GM11168 (cell line): Measurements from ENCODE around the gene CENPF.
"Not testable (repeated sequence)": the region's sequence is repeated elsewhere in the genome, so short reads cannot be mapped to it uniquely, and the experiment has no call there.

Experiments used
- in situ Hi-C: fragments of 300-500 bp; cut with MboI; formaldehyde crosslinking; loops from one replicate; pipeline ENCODE4 v1.12.0; 2022; ENCODE audit warnings: low sequenced_read_pairs; ENCODE audit not compliant: unreplicated experiment

The CENPF gene

GRCh38 chr1:214583824-214584554 lies 19.0 kb upstream of the CENPF start:
- in situ Hi-C loops = loop anchor here (25.0 kb wide), 1 partner anchor 247 kb away; no protein-coding TSS in a partner anchor

GRCh38 chr1:214584805-214585766 lies 17.9 kb upstream of the CENPF start:
- in situ Hi-C loops = loop anchor here (25.0 kb wide), 1 partner anchor 248 kb away; no protein-coding TSS in a partner anchor

GRCh38 chr1:214586621-214587020 lies 16.4 kb upstream of the CENPF start:
- in situ Hi-C loops = loop anchor here (25.0 kb wide), 1 partner anchor 249 kb away; no protein-coding TSS in a partner anchor

- in situ Hi-C loops = loop anchor here (25.0 kb wide), 1 partner anchor 250 kb away; no protein-coding TSS in a partner anchor
Measured at GRCh38 chr1:214587165-214587564, 15.8 kb upstream of the CENPF start.

- in situ Hi-C loops = loop anchor here (25.0 kb wide), 1 partner anchor 252 kb away; no protein-coding TSS in a partner anchor
Measured at GRCh38 chr1:214588963-214589597, 13.9 kb upstream of the CENPF start.

GRCh38 chr1:214590696-214591095 lies 12.3 kb upstream of the CENPF start:
- in situ Hi-C loops = loop anchor here (25.0 kb wide), 1 partner anchor 253 kb away; no protein-coding TSS in a partner anchor

GRCh38 chr1:214591918-214592317 lies 11.1 kb upstream of the CENPF start:
- in situ Hi-C loops = loop anchor here (25.0 kb wide), 1 partner anchor 255 kb away; no protein-coding TSS in a partner anchor

- in situ Hi-C loops = loop anchor here (25.0 kb wide), 1 partner anchor 256 kb away; no protein-coding TSS in a partner anchor
Measured at GRCh38 chr1:214593158-214593557, 9.8 kb upstream of the CENPF start.

GRCh38 chr1:214603819-214604252 lies 841 bp downstream of the CENPF start:
- in situ Hi-C loops = no loop called here

GRCh38 chr1:214604523-214604922 lies 1.5 kb downstream of the CENPF start:
- in situ Hi-C loops = no loop called here

GRCh38 chr1:214605484-214605883 lies 2.5 kb downstream of the CENPF start:
- in situ Hi-C loops = not testable (repeated sequence)

GRCh38 chr1:214605933-214606925 lies 3.2 kb downstream of the CENPF start:
- in situ Hi-C loops = not testable (repeated sequence)

GRCh38 chr1:214607492-214608215 lies 4.7 kb downstream of the CENPF start:
- in situ Hi-C loops = not testable (repeated sequence)

GRCh38 chr1:214608216-214608783 lies 5.3 kb downstream of the CENPF start:
- in situ Hi-C loops = not testable (repeated sequence)

GRCh38 chr1:214608817-214609216 lies 5.8 kb downstream of the CENPF start:
- in situ Hi-C loops = not testable (repeated sequence)

GRCh38 chr1:214609692-214610091 lies 6.7 kb downstream of the CENPF start:
- in situ Hi-C loops = no loop called here

- in situ Hi-C loops = not testable (repeated sequence)
Measured at GRCh38 chr1:214610136-214610535, 7.1 kb downstream of the CENPF start.

- in situ Hi-C loops = no loop called here
Measured at GRCh38 chr1:214615109-214615508, 12.1 kb downstream of the CENPF start.
